ENCODE measurements around the gene SIVA1.

GRCh38 chr14:104715416-104715815, 37.5 kb upstream of the SIVA1 start:
- TF ChIP-seq CHD2 (IDR thresholded peaks at IDR 0.05; ENCODE audit: low read length, partially characterized antibody) (no peak), NRF1 (IDR thresholded peaks at IDR 0.05; ENCODE audit: low read depth, low read length) (no peak), ZBTB33 (IDR thresholded peaks at IDR 0.05; ENCODE audit: borderline replicate concordance, low read depth) (no peak), GABPA (IDR thresholded peaks at IDR 0.05; ENCODE audit: low read depth) (no peak), RCOR1 (IDR thresholded peaks at IDR 0.05; ENCODE audit: low read length) (no peak), REST (IDR thresholded peaks at IDR 0.05; ENCODE audit: low read depth, low read length) (no peak)
- TF ChIP-seq, protein P1, sequence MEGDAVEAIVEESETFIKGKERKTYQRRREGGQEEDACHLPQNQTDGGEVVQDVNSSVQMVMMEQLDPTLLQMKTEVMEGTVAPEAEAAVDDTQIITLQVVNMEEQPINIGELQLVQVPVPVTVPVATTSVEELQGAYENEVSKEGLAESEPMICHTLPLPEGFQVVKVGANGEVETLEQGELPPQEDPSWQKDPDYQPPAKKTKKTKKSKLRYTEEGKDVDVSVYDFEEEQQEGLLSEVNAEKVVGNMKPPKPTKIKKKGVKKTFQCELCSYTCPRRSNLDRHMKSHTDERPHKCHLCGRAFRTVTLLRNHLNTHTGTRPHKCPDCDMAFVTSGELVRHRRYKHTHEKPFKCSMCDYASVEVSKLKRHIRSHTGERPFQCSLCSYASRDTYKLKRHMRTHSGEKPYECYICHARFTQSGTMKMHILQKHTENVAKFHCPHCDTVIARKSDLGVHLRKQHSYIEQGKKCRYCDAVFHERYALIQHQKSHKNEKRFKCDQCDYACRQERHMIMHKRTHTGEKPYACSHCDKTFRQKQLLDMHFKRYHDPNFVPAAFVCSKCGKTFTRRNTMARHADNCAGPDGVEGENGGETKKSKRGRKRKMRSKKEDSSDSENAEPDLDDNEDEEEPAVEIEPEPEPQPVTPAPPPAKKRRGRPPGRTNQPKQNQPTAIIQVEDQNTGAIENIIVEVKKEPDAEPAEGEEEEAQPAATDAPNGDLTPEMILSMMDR (IDR thresholded peaks at IDR 0.05): no peak
- TF ChIP-seq, protein P2, sequence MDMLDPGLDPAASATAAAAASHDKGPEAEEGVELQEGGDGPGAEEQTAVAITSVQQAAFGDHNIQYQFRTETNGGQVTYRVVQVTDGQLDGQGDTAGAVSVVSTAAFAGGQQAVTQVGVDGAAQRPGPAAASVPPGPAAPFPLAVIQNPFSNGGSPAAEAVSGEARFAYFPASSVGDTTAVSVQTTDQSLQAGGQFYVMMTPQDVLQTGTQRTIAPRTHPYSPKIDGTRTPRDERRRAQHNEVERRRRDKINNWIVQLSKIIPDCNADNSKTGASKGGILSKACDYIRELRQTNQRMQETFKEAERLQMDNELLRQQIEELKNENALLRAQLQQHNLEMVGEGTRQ (IDR thresholded peaks at IDR 0.05; ENCODE audit: borderline replicate concordance, low read depth, low read length): no peak
